ENCODE data around the gene CAV2. TPM values are rescaled to one million over a fixed set of nuclear protein-coding genes. Genes with fewer than 3 reads are reported as not detected.

Gene CAV2
- total RNA-seq, 1 experiment from 2014 or later = 171 TPM

- BruUV-seq (replicated peaks) = no TSS peak
- no peaks in the 10 kb centered on the region for H3K9me3 Mint-ChIP-seq (ENCODE audit: unreplicated experiment)
- H3K4me3 Mint-ChIP-seq (ENCODE audit: unreplicated experiment) = no peak overlapping the region
- no peak for TF ChIP-seq CTCF (IDR thresholded peaks at IDR 0.05; ENCODE audit: unreplicated experiment)
- peaks cover 97% of the 10 kb centered on the region for H3K36me3 Mint-ChIP-seq (ENCODE audit: insufficient read depth, unreplicated experiment)
- ChIA-PET CTCF (interaction anchor here (0.8 kb wide), 1 partner anchor 157 kb away, joined by 3 read pairs; no protein-coding TSS in a partner anchor), POLR2A (interaction anchor here (0.9 to 1.2 kb wide), 3 partner anchors 8 to 31 kb away, joined by 3 read pairs; no protein-coding TSS in a partner anchor)
- H3K4me1 Mint-ChIP-seq (ENCODE audit: insufficient read depth, unreplicated experiment) = peaks cover 56% of the 10 kb centered on the region
- DNase-seq (ENCODE audit: unreplicated experiment) = no peak
- intact Hi-C loops (cut with micrococcal nuclease) = no loop called here
- H3K27me3 Mint-ChIP-seq (ENCODE audit: insufficient read depth, unreplicated experiment) = no peaks in the 10 kb centered on the region
- H3K27ac Mint-ChIP-seq (ENCODE audit: low read depth, unreplicated experiment) = peak overlapping the region; percentile 90
Observed at GRCh38 chr7:116538138-116538537, 38.6 kb downstream of the CAV2 start.

GRCh38 chr7:116539879-116540278 lies 40.3 kb downstream of the CAV2 start:
- no TSS peak for BruUV-seq (replicated peaks)
- no peak for DNase-seq (ENCODE audit: unreplicated experiment)
- Mint-ChIP-seq H3K27ac (ENCODE audit: low read depth, unreplicated experiment) (peak overlapping the region; percentile 80), H3K9me3 (ENCODE audit: unreplicated experiment) (no peaks in the 10 kb centered on the region), H3K36me3 (ENCODE audit: insufficient read depth, unreplicated experiment) (peaks cover 97% of the 10 kb centered on the region), H3K27me3 (ENCODE audit: insufficient read depth, unreplicated experiment) (no peaks in the 10 kb centered on the region), H3K4me1 (ENCODE audit: insufficient read depth, unreplicated experiment) (peaks cover 63% of the 10 kb centered on the region), H3K4me3 (ENCODE audit: unreplicated experiment) (no peak overlapping the region)
- POLR2A ChIA-PET = interaction anchor here (0.7 to 1.4 kb wide), 4 partner anchors 12 to 255 kb away, joined by 3 to 5 read pairs (median 4); no protein-coding TSS in a partner anchor
- no peak for TF ChIP-seq CTCF (IDR thresholded peaks at IDR 0.05; ENCODE audit: unreplicated experiment)
- CTCF ChIA-PET = interaction anchor here (1.6 kb wide), 1 partner anchor 9 kb away, joined by 4 read pairs; no protein-coding TSS in a partner anchor
- intact Hi-C loops (cut with micrococcal nuclease) = no loop called here

- H3K9me3 Mint-ChIP-seq (ENCODE audit: unreplicated experiment) = no peaks in the 10 kb centered on the region
- no peak for DNase-seq (ENCODE audit: unreplicated experiment)
Observed at GRCh38 chr7:116540743-116541142, 41.2 kb downstream of the CAV2 start.

GRCh38 chr7:116541951-116542350 lies 42.4 kb downstream of the CAV2 start:
- DNase-seq (ENCODE audit: unreplicated experiment) = no peak
- peaks cover 95% of the 10 kb centered on the region for H3K36me3 Mint-ChIP-seq (ENCODE audit: insufficient read depth, unreplicated experiment)

More at GRCh38 chr7:116540743-116541142, 41.2 kb downstream of the CAV2 start:
- TF ChIP-seq CTCF (IDR thresholded peaks at IDR 0.05; ENCODE audit: unreplicated experiment) = no peak
- intact Hi-C loops (cut with micrococcal nuclease) = no loop called here
- Mint-ChIP-seq H3K36me3 (ENCODE audit: insufficient read depth, unreplicated experiment) (peaks cover 97% of the 10 kb centered on the region), H3K4me1 (ENCODE audit: insufficient read depth, unreplicated experiment) (peaks cover 56% of the 10 kb centered on the region), H3K27me3 (ENCODE audit: insufficient read depth, unreplicated experiment) (no peaks in the 10 kb centered on the region), H3K4me3 (ENCODE audit: unreplicated experiment) (no peak overlapping the region), H3K27ac (ENCODE audit: low read depth, unreplicated experiment) (peak overlapping the region; percentile 80)
- CTCF ChIA-PET = interaction anchor here (0.6 to 1.6 kb wide), 4 partner anchors 10 to 364 kb away, joined by 3 to 4 read pairs (median 4); no protein-coding TSS in a partner anchor
- POLR2A ChIA-PET = interaction anchor here (1.2 to 1.6 kb wide), 5 partner anchors 13 to 330 kb away, joined by 3 to 9 read pairs (median 4); partner anchors contain the start of gene TES
- BruUV-seq (replicated peaks) = no TSS peak

More at GRCh38 chr7:116541951-116542350, 42.4 kb downstream of the CAV2 start:
- Mint-ChIP-seq H3K4me1 (ENCODE audit: insufficient read depth, unreplicated experiment) (peaks cover 58% of the 10 kb centered on the region), H3K27ac (ENCODE audit: low read depth, unreplicated experiment) (no peak overlapping the region), H3K27me3 (ENCODE audit: insufficient read depth, unreplicated experiment) (no peaks in the 10 kb centered on the region), H3K4me3 (ENCODE audit: unreplicated experiment) (no peak overlapping the region), H3K9me3 (ENCODE audit: unreplicated experiment) (no peaks in the 10 kb centered on the region)
- intact Hi-C loops (cut with micrococcal nuclease) = no loop called here
- no peak for TF ChIP-seq CTCF (IDR thresholded peaks at IDR 0.05; ENCODE audit: unreplicated experiment)
- CTCF ChIA-PET = interaction anchor here (0.6 to 1.5 kb wide), 6 partner anchors 9 to 26 kb away, joined by 3 read pairs; no protein-coding TSS in a partner anchor
- POLR2A ChIA-PET = interaction anchor here (1.0 to 2.0 kb wide), 5 partner anchors 13 to 331 kb away, joined by 3 to 9 read pairs (median 4); partner anchors contain the start of gene TES
- no TSS peak for BruUV-seq (replicated peaks)
